Measurements from ENCODE around the gene NR1H2.
"Not testable (repeated sequence)": the region's sequence is repeated elsewhere in the genome, so short reads cannot be mapped to it uniquely, and the experiment has no call there.

NR1H2 gene

GRCh38 chr19:50334741-50335421 is 41.4 kb upstream of the NR1H2 start:
- no peak overlapping the region for H3K27ac ChIP-seq
- TF ChIP-seq, protein P1, sequence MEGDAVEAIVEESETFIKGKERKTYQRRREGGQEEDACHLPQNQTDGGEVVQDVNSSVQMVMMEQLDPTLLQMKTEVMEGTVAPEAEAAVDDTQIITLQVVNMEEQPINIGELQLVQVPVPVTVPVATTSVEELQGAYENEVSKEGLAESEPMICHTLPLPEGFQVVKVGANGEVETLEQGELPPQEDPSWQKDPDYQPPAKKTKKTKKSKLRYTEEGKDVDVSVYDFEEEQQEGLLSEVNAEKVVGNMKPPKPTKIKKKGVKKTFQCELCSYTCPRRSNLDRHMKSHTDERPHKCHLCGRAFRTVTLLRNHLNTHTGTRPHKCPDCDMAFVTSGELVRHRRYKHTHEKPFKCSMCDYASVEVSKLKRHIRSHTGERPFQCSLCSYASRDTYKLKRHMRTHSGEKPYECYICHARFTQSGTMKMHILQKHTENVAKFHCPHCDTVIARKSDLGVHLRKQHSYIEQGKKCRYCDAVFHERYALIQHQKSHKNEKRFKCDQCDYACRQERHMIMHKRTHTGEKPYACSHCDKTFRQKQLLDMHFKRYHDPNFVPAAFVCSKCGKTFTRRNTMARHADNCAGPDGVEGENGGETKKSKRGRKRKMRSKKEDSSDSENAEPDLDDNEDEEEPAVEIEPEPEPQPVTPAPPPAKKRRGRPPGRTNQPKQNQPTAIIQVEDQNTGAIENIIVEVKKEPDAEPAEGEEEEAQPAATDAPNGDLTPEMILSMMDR (conservative IDR thresholded peaks at IDR 0.05) = no peak

- not testable (repeated sequence) for H3K27ac ChIP-seq
Measured at GRCh38 chr19:50337031-50337430, 39.2 kb upstream of the NR1H2 start.

DNA sequence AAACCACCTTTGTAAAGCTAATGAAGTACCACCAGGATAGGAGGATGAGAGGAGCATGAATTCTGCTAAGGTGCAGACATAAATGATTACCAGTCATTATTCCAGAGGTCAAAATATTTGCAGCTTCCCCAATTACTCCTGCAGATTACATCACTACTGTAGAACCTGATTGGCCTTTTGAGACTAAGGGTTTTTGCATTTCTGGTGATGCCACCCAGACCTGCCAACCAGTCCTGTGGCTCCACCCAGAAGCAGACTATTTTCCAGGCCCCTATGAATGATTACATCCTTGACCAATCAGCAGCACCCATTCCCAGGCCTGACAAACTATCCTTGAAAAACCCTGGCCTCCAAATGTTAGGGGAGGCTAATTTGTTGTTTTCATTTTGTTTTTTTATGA is 35.9 kb upstream of the NR1H2 start:
- TF ChIP-seq, protein P1 (conservative IDR thresholded peaks at IDR 0.05) = no peak

DNA sequence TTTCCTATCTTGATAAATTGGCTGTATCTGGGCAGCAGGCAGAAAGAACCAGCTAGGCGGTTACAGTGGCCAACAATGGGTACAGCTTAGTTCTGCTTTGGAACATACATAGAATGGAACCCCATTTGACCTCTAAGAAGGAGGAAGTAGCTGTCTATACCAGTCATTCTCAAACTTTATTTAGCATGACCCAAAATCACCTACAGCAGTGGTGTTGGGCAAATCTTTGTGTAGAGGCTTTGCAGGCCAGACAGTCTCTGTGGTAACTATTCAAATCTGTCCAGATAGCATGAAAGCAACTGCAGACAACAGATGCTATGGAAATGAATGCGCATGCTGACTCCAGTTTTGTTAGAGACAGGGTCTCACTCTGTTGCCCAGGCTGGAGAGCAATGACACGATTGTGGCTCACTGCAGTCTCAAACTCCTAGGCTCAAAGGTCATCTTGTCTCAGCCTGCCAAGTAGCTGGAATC is 35.1 kb upstream of the NR1H2 start:
- TF ChIP-seq, protein P1 (conservative IDR thresholded peaks at IDR 0.05) = no peak
- no peak overlapping the region for H3K27ac ChIP-seq

More for the DNA sequence above, 35.9 kb upstream of the NR1H2 start:
- no peak overlapping the region for H3K27ac ChIP-seq

GRCh38 chr19:50344661-50345318 is 31.5 kb upstream of the NR1H2 start:
- H3K27ac ChIP-seq = no peak overlapping the region
- TF ChIP-seq, protein P1 (conservative IDR thresholded peaks at IDR 0.05) = no peak

DNA sequence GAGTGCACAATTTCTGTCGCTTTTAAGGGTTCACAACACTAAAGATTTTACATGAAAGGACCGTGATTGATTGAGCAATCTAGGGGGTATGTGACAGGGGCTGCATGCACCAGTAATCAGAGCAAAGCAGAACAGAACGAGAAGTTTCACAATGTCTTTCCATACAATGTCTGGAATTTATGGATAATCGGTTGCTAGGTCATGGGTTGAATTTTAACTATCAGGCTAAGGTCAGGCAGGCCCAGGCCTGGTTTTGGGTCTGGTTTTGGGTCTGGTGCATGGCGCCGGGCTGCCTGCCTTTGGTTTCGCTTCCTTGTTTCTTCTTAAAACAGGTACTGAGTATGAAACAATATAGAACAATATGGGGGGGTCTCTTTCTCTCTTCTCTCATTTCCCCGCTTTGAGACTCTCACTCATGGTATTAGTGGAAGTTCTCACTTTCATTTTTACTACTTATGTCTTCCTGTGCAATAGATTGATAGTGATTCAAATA is 29.1 kb upstream of the NR1H2 start:
- H3K27ac ChIP-seq = not testable (repeated sequence)

DNA sequence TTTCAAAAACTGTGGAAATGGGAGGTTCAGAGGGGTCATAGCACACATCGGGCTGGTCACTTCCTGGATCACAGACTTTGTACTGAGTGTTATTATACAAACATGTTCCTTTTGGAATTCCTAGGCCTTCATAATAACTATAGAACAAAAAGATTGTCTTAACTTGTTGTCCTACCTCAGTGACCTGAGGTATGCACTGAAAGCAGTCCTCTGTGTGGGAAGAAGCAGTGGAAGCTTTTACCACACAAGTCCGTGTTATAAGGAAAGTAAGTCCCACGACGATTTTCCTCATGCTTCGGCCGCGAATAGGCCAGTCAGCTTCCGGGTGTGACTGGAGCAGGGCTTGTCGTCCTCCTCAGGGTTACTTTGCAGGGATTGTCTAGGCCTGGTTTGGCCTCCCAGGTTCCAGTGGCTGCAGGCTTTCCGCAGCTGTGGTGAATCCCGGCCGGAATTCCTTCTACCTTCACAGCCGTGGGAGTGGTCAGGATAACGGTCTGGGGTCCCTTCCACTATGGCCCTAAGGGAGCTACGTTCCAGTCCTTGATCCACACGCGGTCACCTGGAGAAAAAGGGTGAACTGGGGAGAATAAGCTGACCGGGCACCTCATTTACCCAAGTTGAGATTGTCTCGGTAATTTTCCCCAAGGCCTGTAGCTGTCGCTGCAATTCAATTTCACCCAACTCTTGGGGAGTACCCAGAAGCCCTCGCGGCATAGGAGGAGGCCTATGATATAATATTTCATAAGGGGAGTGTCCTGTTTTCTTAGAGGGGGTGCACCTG is 26.8 kb upstream of the NR1H2 start:
- TF ChIP-seq, protein P1 (conservative IDR thresholded peaks at IDR 0.05) = no peak
- no peak overlapping the region for H3K27ac ChIP-seq

GRCh38 chr19:50352242-50352641 is 24.0 kb upstream of the NR1H2 start:
- TF ChIP-seq, protein P1 (conservative IDR thresholded peaks at IDR 0.05) = no peak
- no peak overlapping the region for H3K27ac ChIP-seq

DNA sequence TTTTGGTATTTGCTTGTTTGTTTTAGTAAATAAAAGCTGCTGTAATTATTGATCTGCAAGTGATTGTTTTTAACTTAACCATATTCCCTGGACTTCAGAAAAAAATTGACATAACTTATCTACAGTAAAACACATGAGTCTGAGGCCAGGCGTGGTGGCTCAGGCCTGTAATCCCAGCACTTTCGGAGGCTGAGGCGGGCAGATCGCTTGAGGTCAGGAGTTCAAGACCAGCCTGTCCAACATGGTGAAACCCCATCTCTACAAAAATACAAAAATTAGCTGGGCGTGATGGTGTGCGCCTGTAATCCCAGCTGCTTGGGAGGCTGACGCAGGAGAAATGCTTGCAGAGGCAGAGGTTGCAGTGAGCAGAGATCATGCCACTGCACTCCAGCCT is 22.8 kb upstream of the NR1H2 start:
- H3K27ac ChIP-seq = not testable (repeated sequence)
